HFF-Myc (cell line): ENCODE data around the gene TRIM58.

Source experiments
- DNase-seq: peaks from one replicate; pipeline ENCODE4 v3.0.0-alpha.2; 2011; ENCODE audit warnings: low read depth; ENCODE audit errors: extremely low read depth
- H3K4me3 ChIP-seq: replicated peaks from 2 replicates; pipeline ENCODE4 v1.5.1; 2011; ENCODE audit warnings: low read depth, mild to moderate bottlenecking, control low read depth, low read length
- TF ChIP-seq, protein P1 (sequence below): IDR thresholded peaks from 2 replicates; pipeline ENCODE4 v1.5.1; 2012; ENCODE audit warnings: mild to moderate bottlenecking, low read depth, low read length, control low read depth; ENCODE audit errors: missing control alignments

Gene TRIM58

GRCh38 chr1:247857069-247857984, at the start of gene TRIM58:
Gene TRIM58 (plus strand): TSS chr1:247857187. CDS start chr1:247857247, 60 bp downstream.
- TF ChIP-seq, protein P1, sequence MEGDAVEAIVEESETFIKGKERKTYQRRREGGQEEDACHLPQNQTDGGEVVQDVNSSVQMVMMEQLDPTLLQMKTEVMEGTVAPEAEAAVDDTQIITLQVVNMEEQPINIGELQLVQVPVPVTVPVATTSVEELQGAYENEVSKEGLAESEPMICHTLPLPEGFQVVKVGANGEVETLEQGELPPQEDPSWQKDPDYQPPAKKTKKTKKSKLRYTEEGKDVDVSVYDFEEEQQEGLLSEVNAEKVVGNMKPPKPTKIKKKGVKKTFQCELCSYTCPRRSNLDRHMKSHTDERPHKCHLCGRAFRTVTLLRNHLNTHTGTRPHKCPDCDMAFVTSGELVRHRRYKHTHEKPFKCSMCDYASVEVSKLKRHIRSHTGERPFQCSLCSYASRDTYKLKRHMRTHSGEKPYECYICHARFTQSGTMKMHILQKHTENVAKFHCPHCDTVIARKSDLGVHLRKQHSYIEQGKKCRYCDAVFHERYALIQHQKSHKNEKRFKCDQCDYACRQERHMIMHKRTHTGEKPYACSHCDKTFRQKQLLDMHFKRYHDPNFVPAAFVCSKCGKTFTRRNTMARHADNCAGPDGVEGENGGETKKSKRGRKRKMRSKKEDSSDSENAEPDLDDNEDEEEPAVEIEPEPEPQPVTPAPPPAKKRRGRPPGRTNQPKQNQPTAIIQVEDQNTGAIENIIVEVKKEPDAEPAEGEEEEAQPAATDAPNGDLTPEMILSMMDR: no peak
- DNase-seq: no peak
- no peak within 1 kb of the TSS for H3K4me3 ChIP-seq

DNA sequence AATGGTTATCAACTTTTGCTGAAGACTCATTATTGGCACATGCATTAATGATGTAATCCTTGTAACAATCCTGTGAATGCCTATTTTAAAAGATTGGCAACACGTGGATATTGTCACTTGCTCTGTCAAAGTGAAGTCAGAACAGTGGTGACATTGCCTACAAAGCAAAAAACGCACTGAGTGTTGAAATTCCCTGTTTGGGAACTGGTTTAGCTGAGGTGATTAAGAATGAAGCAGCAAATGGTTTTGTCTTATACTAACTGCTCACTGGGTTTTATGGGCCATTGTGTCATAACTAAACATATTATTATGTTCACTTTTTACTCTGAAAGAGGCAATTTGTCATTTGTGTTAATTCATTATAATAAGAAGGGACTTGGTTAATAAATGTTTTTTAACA, 44.4 kb upstream of the TRIM58 start:
- TF ChIP-seq, protein P1: no peak
- no peak for DNase-seq

GRCh38 chr1:247822060-247822459, 34.9 kb upstream of the TRIM58 start:
- TF ChIP-seq, protein P1: no peak
- no peak for DNase-seq
- H3K4me3 ChIP-seq: no peak overlapping the region

More for the DNA sequence above, 44.4 kb upstream of the TRIM58 start:
- no peak overlapping the region for H3K4me3 ChIP-seq

DNA sequence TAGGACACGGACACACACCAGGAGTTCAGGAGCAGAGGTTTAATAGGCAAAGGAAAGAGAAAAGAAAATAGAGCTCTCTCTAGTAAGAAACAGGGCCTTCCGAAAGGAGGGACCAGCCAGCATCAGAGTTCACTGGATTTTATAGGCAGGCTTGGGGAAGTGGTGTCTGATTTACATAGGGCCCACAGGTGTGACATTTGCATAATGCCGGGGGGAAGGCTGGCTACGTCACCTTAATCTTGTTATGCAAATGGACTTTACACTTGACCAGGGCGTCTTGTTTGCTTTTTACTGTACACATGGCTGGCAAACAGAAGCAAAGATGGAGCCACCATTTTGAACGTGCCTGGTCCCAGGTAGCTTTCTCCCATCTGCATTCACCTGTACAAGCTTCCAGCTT, 33.0 kb upstream of the TRIM58 start, which contains the start of gene OR14A16:
Gene OR14A16 (minus strand): TSS at position 97 of the 400 bp plus-strand sequence. CDS start 8,390 bp downstream, outside the sequence.
- no peak within 1 kb of the TSS for H3K4me3 ChIP-seq
- no peak for DNase-seq
- TF ChIP-seq, protein P1: no peak

- DNase-seq: no peak
- TF ChIP-seq, protein P1: no peak
- no peak overlapping the region for H3K4me3 ChIP-seq
Measured at GRCh38 chr1:247825362-247825761, 31.6 kb upstream of the TRIM58 start.

DNA sequence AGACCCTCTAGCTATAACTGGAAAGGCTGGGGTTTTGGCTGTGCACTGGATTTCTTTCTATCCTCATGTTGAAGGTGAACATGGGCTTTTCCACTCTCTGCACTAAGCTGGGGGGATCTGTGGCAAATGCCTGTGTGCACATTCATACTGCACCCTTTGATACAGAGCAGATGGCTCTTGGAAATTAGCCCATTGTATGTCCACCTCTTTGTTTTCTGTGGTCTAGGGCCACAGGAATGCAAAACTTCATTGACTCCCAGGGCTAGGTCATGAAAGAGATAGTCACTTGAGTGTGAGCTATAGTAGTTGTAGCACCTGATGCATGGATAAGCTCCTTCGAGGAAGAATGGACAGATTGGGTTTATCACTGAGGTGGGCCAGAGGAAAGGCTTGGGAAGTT, 27.3 kb upstream of the TRIM58 start:
- DNase-seq: no peak
- H3K4me3 ChIP-seq: no peak overlapping the region
- TF ChIP-seq, protein P1: no peak

GRCh38 chr1:247833601-247834000, 23.4 kb upstream of the TRIM58 start:
- TF ChIP-seq, protein P1: no peak
- no peak for DNase-seq
- no peak overlapping the region for H3K4me3 ChIP-seq
